Central memory CD8-positive, alpha-beta T cell (primary cell): ENCODE results near the gene USH2A.

ENCODE experiments used
- ATAC-seq: fragments of 150-1000 bp; cut with Tn5 transposase; replicated peaks from 2 replicates; pipeline ENCODE4 v1.10.0; 2022; ENCODE audit warnings: mild to moderate bottlenecking, moderate FRiP score, moderate number of reproducible peaks; ENCODE audit not compliant: poor library complexity, severe bottlenecking; ENCODE audit errors: extremely low read depth
- DNase-seq, 2 donors: peaks; one replicate each; pipeline ENCODE4 v3.0.0; 2021; ENCODE audit warnings: low spot score in 2 of 2
- H3K27ac Mint-ChIP-seq: one replicate; pipeline ENCODE4 v1.8.0; 2022; ENCODE audit warnings: low read depth, mild to moderate bottlenecking, moderate library complexity, mixed read lengths
- H3K27me3 Mint-ChIP-seq: one replicate; pipeline ENCODE4 v1.8.0; 2022; ENCODE audit warnings: mixed read lengths
- H3K36me3 Mint-ChIP-seq: one replicate; pipeline ENCODE4 v1.8.0; 2022; ENCODE audit warnings: mild to moderate bottlenecking, moderate library complexity, mixed read lengths; ENCODE audit not compliant: insufficient read depth
- H3K4me1 Mint-ChIP-seq: one replicate; pipeline ENCODE4 v1.8.0; 2022; ENCODE audit warnings: mixed read lengths
- H3K4me3 Mint-ChIP-seq: one replicate; pipeline ENCODE4 v1.8.0; 2022; ENCODE audit warnings: mild to moderate bottlenecking, moderate library complexity, mixed read lengths
- H3K9me3 Mint-ChIP-seq: one replicate; pipeline ENCODE4 v1.8.0; 2022; ENCODE audit warnings: mixed read lengths

The USH2A gene

DNA sequence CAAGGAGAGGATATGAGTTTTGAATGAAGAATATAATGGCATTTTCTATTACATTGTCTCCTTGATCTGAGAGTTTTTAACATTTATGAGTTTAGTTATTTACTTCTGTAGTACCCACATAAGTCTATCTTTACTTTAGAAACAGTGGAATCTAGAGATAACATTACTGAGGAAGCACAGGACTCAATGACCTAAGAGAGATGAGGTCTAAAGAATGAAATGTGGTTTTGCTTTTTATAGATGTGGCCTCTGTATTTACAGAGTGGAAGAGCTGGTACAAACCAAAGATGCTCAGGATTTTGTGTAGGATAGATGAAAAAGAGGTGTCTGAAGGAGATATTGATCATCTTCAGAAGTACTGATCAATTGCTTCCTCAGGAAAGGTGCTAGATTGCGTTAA lies 678.8 kb downstream of the USH2A start:
- DNase-seq (no peak), ATAC-seq (no peak)
- Mint-ChIP-seq H3K4me1 (no peaks in the 10 kb centered on the region), H3K27ac (no peak overlapping the region), H3K4me3 (no peak overlapping the region), H3K27me3 (no peaks in the 10 kb centered on the region), H3K36me3 (no peaks in the 10 kb centered on the region), H3K9me3 (peaks cover 12% of the 10 kb centered on the region)

DNA sequence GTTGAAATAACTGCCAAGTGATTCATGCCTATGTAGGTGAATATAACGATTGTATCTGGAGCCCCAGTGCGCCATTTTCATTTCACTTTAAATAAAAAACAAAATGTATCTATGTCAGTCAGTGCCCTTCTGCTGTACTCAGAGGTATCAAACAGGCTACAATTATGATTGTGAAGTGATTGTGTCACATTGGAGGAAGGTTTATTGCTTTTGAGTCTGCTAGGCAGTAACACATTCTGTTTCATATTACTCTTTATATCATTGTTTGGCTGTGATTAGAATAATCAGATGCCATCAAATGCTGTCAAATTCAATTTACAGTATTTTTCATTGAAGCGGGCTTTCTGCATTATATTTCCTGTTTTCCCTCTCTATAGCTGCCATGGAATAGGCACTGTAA lies 684.2 kb downstream of the USH2A start:
- Mint-ChIP-seq H3K27me3 (no peaks in the 10 kb centered on the region), H3K4me1 (no peaks in the 10 kb centered on the region), H3K4me3 (no peak overlapping the region), H3K9me3 (peaks cover 29% of the 10 kb centered on the region), H3K27ac (no peak overlapping the region), H3K36me3 (no peaks in the 10 kb centered on the region)
- DNase-seq (no peak), ATAC-seq (no peak)

DNA sequence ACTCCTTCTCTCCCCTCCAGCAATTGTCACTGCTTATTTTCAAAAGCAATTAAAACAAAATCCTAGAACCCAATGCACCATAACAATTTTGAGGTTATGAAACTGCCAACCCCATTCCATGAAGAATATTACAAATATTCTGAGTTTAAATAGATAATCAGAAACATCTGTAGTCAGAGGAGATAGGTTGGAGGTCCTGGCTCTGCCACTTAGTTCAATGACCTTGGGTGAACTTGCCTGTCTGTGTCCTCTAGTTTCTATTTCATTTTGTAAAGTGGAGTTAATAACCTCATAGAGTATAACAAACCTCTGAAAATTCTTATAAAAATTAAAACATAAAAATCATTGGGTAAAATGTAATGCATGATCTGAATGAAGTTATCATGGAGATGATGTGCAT lies 691.5 kb downstream of the USH2A start:
- no peaks in the 10 kb centered on the region for H3K4me1 Mint-ChIP-seq
- H3K36me3 Mint-ChIP-seq, result no peaks in the 10 kb centered on the region
- H3K27ac Mint-ChIP-seq, result no peak overlapping the region
- peaks cover 17% of the 10 kb centered on the region for H3K9me3 Mint-ChIP-seq
- ATAC-seq (no peak), DNase-seq (no peak)
- no peaks in the 10 kb centered on the region for H3K27me3 Mint-ChIP-seq
- H3K4me3 Mint-ChIP-seq, result no peak overlapping the region

DNA sequence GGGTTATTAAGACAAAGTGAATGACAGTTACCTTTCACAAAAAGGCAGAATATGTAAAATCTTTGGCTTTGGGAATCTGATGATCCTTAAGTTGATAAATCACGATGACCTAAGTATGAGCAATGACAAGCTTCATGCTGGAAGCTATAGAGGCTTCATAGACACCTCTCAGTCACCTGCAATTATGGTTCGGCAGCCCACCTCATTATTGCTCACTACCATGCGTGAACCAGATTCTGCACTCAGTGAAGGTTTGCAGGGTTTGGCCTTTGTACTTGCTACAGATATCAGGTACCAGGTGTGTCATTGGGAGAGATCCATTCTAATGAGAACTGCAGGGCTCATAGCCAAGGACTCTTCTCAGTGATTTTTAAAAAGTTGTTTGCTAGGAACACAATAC lies 692.6 kb downstream of the USH2A start:
- no peaks in the 10 kb centered on the region for H3K4me1 Mint-ChIP-seq
- no peaks in the 10 kb centered on the region for H3K27me3 Mint-ChIP-seq
- no peak overlapping the region for H3K4me3 Mint-ChIP-seq
- DNase-seq (no peak), ATAC-seq (no peak)
- no peaks in the 10 kb centered on the region for H3K36me3 Mint-ChIP-seq
- H3K27ac Mint-ChIP-seq, result no peak overlapping the region
- peaks cover 12% of the 10 kb centered on the region for H3K9me3 Mint-ChIP-seq

DNA sequence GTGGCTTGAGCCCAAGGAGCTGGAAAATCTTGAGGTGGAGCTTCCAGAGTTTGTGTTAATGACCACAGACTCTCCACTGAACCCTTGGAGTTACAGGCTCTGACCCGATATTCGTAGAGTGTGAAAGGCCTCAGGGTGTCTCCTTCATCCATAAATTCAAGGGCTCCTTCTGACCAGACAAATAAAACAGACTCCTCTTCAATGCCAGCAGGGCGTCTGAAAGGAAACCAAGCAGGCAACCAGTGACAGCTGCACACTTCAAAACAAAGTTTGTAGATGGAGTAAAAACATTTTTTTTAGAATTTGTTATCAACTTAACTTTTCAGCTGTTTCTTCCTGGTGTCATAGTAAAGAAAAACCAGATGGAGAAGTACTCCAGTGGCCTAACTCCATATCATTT lies 695.1 kb downstream of the USH2A start:
- H3K36me3 Mint-ChIP-seq, result no peaks in the 10 kb centered on the region
- H3K4me1 Mint-ChIP-seq, result no peaks in the 10 kb centered on the region
- ATAC-seq (no peak), DNase-seq (no peak)
- peaks cover 3% of the 10 kb centered on the region for H3K9me3 Mint-ChIP-seq
- H3K27ac Mint-ChIP-seq, result no peak overlapping the region
- no peak overlapping the region for H3K4me3 Mint-ChIP-seq
- H3K27me3 Mint-ChIP-seq, result no peaks in the 10 kb centered on the region

DNA sequence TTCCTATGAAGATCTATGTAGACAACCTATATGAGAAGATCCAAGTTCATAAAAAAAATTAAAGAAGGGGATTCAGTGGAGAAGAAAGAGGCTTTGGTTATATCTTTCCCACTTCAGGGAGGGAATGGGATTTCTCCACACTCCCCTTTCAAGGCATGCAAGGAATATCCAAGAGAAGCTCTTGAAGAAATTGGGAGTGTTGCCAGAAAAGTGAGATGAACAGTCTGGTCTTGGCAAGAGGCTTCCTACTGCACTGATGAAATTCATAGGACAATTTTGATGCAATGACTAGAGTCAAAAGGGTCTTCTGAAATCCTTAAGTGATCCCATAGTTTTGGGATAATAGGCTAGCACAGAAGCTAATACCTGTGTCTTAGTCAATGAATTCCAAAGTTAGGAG lies 703.1 kb downstream of the USH2A start:
- ATAC-seq (no peak), DNase-seq (no peak)
- H3K4me1 Mint-ChIP-seq, result no peaks in the 10 kb centered on the region
- no peak overlapping the region for H3K4me3 Mint-ChIP-seq
- no peaks in the 10 kb centered on the region for H3K36me3 Mint-ChIP-seq
- H3K9me3 Mint-ChIP-seq, result peaks cover 16% of the 10 kb centered on the region
- H3K27ac Mint-ChIP-seq, result no peak overlapping the region
- H3K27me3 Mint-ChIP-seq, result no peaks in the 10 kb centered on the region

DNA sequence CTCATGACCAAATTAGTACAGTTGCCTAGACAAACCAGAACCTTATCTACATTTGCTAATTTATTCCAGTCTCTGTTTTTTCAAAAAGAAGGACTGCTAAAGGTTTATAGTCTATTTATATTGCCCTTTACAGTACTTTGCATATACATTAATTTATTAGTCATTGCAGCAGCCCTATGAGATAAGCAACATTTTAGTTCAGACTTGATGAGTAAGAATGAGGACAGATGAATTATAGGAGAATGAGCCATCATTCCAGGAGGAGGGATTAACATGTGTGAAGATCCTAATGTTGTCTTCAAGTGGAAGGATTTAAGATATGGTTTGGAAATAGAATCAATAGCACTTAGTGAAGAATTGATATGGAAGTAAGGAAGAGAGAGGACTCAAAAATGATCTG lies 703.7 kb downstream of the USH2A start:
- no peak overlapping the region for H3K27ac Mint-ChIP-seq
- ATAC-seq, result no peak
- H3K4me3 Mint-ChIP-seq, result no peak overlapping the region
- H3K4me1 Mint-ChIP-seq, result no peaks in the 10 kb centered on the region
- H3K9me3 Mint-ChIP-seq, result peaks cover 16% of the 10 kb centered on the region
- no peaks in the 10 kb centered on the region for H3K27me3 Mint-ChIP-seq
- no peaks in the 10 kb centered on the region for H3K36me3 Mint-ChIP-seq
- no peak for DNase-seq

DNA sequence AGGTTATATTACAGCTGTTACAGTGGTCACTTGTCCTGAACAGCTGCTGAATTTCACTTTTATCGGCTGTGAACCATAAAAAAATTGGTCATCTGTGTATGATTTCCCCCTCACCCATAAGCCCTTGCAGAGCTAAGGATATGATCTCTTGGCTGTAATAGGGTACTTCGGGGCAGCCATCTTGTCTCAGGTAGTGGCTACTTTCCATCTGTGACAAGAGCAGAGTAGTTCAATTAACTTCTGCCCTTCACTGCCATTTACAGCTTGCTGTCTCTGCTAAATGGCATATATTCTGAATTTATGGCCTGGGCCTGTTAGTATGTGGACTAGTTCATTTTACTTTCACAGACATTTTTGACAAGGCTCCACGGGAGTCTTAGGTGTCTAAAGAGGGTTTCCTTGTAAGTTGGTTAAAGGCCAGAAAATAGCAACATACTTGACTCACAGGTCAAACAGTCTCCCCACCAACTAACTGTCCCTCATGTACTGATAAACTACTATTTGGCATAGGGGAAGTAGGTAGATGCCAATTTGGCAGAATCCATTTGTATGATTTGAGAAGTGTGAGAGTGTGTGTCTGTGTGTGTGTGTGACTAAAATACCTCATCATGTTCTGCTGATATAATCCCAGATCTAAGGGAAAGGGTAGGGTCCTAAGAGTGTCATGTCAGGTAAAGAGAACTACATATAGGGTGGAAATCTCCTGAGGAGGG lies 704.5 kb downstream of the USH2A start:
- Mint-ChIP-seq H3K4me1 (no peaks in the 10 kb centered on the region), H3K36me3 (no peaks in the 10 kb centered on the region)

DNA sequence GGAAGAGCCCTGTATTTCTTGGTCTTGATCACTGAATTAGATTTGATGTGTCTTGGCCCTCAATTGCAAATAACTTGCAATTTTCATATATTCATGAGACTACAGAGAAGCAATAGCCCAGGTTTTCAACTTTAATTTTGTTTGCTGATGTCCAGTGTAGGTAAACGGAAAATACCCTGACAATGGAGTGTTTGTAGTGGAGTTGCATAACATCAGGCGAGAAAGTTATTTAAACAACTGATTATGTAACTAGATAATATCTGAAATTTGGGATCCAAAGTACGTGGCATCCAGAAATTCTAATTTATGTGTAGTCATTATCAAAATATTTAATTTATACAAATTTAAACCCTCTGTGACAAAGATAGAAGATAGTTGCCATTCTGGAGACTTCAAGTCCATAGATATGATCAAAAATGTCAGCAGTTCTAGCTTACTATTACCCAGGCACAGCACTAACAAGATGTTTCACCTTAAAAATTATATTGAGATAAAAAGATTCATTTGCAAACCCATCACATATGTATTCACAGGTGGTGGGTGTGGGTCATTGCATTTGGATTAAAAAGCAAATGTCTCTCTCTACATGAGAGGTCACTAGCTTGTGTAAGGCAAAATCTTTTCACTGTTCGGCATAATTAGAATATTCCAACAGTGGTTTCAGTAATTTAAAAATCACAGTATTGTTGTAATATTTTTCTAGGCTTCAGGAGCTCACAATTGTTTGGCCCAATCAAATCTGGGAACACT lies 705.4 kb downstream of the USH2A start:
- Mint-ChIP-seq H3K36me3 (no peaks in the 10 kb centered on the region), H3K4me3 (no peak overlapping the region), H3K27ac (no peak overlapping the region), H3K4me1 (no peaks in the 10 kb centered on the region), H3K27me3 (no peaks in the 10 kb centered on the region), H3K9me3 (peaks cover 10% of the 10 kb centered on the region)
- ATAC-seq (no peak), DNase-seq (no peak)

More for the DNA sequence above, 704.5 kb downstream of the USH2A start:
- Mint-ChIP-seq H3K27ac (no peak overlapping the region), H3K27me3 (no peaks in the 10 kb centered on the region), H3K9me3 (peaks cover 16% of the 10 kb centered on the region), H3K4me3 (no peak overlapping the region)
- DNase-seq (no peak), ATAC-seq (no peak)

DNA sequence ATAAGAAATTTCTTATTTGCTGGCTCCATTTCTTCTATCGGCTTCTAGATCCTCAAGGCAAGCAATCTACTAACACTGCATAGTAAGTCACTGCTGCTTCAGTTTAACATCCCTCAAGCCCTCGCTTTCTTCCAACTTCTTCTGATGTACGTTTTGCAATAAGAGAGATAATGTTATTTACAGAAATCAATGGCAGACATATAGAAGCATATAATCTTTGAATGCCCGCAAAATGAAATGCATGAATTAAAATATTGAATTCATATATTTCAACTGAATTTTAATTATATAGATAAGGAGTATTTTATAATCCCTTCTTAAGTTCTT lies 712.4 kb downstream of the USH2A start:
- peaks cover 14% of the 10 kb centered on the region for H3K9me3 Mint-ChIP-seq
- H3K27ac Mint-ChIP-seq, result no peak overlapping the region
- no peaks in the 10 kb centered on the region for H3K4me1 Mint-ChIP-seq
- no peaks in the 10 kb centered on the region for H3K27me3 Mint-ChIP-seq
- no peak for DNase-seq
- H3K36me3 Mint-ChIP-seq, result no peaks in the 10 kb centered on the region
- no peak overlapping the region for H3K4me3 Mint-ChIP-seq
- ATAC-seq, result no peak

DNA sequence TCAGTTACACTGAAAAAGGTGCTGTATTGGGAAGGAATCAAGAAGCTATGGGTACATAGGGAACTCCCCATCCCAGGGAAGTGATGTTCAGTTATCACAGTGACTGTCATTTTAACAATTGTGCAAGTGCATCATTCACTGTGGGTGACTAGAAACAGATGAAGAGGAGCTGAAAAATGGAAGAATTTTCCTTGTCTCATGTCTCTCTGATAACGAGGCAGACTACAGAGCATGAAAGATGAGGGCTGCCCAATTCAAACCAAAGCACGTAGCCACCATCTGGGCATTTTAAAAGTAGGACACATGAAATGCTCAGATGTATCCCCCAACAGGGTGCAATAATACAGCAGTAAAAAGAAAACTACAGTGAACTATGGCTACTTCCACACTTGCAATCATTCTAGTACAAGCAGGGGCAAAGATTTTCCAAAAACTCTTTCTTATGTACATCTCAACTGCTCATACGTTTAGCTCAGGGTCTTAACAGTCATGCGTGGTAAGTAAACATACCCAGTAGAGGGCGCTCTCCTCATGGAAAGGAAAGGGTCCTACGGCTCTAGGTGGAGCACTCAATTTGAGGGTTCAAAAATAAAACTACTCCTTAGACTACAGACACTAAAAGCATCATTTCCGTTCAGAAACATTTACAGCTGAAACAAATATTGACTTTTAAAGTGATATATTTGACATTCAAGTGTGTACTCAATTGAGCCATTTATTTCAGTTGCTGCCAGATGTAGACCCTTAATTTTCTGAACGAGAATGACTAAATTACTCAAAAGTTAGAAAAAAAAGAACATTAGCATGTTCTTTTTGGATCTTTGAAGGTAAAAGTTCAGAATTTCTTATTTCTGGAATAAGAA lies 713.0 kb downstream of the USH2A start:
- peaks cover 14% of the 10 kb centered on the region for H3K9me3 Mint-ChIP-seq
- DNase-seq, result no peak
- no peak overlapping the region for H3K4me3 Mint-ChIP-seq
- H3K36me3 Mint-ChIP-seq, result no peaks in the 10 kb centered on the region
- no peaks in the 10 kb centered on the region for H3K4me1 Mint-ChIP-seq
- H3K27ac Mint-ChIP-seq, result no peak overlapping the region
- no peaks in the 10 kb centered on the region for H3K27me3 Mint-ChIP-seq
- ATAC-seq, result no peak

DNA sequence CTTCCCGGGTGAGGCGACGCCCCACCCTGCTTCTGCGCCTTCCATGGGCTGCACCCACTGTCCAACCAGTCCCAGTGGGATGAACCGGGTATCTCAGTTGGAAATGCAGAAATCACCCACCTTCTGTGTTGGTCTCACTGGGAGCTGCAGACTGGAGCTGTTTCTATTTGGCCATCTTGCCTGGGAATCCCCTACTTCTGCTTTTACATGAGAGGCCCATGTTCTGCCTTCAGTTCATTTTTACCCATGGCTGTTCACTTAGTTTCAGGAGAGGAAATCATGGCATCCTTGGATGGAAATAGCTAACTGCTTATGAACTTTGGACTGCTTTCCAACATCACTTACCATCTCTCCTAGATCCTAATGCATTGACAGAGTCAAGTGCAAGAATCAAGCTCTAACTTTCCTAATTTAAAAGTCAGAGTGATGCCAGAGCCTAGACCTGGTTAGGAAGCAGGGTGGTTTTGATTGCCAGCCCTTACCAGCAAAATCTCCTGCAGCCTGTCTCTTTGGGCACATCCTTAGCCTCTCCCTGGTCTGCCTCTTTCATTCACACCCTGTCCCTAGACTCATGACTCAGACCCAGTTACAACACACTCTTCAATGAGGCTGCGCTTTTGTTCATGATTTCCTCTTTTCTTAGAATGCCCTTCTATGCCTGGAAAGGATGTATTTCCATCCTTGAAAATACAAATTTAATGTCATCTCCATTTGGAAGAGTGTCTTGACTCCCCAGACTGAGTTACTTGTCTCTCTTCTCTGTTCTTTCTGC lies 719.0 kb downstream of the USH2A start:
- ATAC-seq, result no peak
- Mint-ChIP-seq H3K27me3 (no peaks in the 10 kb centered on the region), H3K9me3 (peaks cover 20% of the 10 kb centered on the region), H3K4me3 (no peak overlapping the region), H3K36me3 (no peaks in the 10 kb centered on the region), H3K27ac (no peak overlapping the region), H3K4me1 (no peaks in the 10 kb centered on the region)
- DNase-seq, result no peak
